HG03469 (cell line): ENCODE measurements around the gene GATC.
A peak's percentile ranks its signal among the peaks of the same experiment; 100 is the strongest.
"Not testable (repeated sequence)": the region's sequence is repeated elsewhere in the genome, so short reads cannot be mapped to it uniquely, and the experiment has no call there.

ENCODE experiments used
- ATAC-seq: cut with Tn5 transposase; IDR thresholded peaks from one replicate; pipeline ENCODE4 v1.9.1; 2021; ENCODE audit warnings: mild to moderate bottlenecking, moderate library complexity, moderate number of reproducible peaks; ENCODE audit not compliant: unreplicated experiment

The GATC gene

DNA sequence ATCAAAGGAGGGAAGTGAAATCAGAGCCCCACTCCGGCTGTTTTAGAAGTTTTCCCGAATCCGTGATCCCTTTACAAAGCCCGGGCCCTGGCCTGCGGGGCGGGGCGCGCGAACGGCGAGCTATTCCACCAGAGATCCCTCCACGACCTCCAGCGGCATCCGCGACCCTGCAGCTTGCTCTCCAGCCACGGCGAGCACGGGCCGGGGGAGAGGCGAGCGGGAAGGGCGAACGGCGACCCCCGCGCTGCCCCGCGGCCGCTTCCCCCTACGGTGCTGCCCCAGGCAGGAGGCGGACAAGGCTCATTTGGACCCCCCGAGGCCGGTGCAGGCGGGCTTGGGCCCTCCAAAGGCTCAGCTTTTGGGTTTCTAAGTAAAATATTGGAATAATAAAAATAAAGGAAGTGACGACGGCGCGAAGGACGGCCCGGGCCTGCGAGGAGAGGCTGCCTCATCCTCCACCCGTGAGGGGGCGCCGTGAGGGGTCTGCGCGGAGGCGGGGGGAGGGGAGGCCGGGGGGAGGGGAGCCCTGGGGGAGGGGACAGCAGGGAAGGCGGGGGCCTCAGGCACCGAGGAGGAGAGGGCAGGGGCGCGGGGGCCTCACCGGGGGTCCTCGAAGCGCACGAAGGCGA, 22.7 kb downstream of the GATC start:
- ATAC-seq, result no peak

DNA sequence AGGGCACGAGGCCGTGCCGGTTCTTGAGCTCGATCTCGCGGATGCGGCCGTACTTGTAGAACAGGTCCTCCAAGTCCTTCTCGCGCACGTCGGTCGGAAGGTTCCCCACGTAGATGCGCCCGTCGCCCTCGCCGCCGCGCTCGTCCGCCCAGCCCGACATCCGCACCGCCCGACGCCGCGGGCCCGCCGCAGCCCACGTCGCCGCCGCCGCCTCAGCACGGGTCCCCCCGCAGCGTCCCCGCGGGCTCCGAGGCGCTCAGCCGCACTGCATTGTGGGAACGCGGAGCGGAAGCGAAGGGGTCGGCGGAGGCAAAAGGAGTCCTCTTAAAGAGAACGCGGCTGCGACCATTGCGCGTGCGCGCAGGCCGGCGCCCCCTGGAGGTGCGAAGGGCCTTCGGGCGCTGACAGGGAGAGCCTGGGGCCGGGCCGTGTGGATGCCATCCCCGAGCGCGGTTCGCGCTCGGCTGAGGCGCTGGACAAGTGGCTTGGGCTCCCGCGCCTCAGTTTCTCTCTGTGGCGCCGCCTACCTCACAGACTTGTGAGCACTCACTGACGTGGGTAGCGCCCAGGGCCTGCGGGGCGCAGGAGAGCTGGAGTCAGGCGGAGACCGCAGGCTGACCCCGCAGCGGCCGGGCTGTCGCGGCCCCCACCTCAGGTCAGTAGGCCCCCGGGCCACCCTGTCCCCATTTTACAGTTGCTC, 23.4 kb downstream of the GATC start, which contains the start of gene SRSF9:
Gene SRSF9, minus strand, starts transcription at position 299 of the 700 bp plus-strand sequence. Its CDS starts 139 bp downstream, at position 160.
- peak; percentile 56 for ATAC-seq

DNA sequence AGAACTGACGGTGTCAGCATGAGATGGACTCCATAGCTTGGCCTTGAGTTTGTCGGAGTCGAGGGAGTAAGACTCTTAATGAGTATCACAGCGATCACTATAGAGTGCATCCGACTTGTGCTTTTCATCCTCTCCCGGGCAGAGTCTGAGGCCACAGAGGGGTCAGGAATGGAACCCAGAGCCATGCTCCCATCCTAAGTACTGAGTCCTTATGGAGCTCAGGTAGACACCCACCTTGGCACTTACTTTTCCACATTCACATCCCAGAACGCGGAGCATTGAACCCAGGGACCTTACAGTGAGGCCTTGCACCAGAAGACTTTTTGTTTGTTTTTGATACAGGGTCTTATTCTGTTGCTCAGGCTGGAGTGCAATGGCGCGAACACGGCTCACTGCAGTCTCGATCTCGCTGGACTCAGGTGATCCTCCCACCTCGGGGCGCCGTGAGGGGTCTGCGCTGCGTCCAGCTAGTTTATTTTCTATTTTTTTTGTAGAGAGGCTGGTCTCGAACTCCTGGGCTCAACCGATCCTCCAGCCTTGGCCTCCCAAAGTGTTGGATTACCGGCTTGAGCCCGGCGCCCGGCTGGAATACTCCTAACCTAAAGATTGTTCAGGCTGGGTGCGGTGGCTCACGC, 24.0 kb downstream of the GATC start:
- peak; percentile 4 for ATAC-seq

- ATAC-seq, result no peak
These were observed 26.3 kb downstream of the GATC start for GRCh38 chr12:120472521-120472920.

DNA sequence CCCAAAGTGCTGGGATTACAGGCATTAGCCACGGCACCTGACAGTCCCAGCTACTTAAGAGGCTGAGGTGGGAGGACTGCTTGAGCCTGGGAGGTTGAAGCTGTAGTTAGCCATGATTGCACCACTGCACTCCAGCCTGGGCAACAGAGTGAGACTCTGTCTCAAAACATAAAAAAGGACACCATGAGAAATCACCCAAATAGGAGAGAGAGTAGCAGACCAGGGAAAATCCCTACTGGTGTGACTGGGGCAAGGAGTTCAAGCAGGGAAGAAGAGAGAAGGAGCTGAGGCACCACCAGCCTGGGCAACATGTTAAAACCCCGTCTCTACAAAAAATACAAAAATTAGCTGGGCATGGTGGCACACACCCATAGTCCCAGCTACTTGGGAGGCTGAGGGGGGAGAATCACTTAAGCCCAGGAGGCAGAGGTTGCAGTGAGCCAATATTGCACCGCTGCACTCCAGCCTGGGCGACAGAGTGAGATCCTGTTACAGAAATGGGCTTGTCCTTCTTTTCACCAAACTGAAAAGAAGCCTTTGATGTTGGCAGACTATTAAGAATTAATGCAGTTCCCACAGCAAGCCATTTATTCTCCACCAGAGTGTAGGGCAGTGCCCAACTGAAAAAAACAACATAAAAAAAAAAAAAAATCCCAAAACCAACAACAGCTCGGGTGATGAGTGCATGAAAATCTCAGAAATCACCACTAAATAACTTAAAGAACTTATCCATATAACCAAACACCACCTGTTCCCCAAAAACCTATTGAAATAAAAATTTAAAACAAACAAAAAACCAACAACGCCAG, 27.8 kb downstream of the GATC start:
- ATAC-seq, result no peak

DNA sequence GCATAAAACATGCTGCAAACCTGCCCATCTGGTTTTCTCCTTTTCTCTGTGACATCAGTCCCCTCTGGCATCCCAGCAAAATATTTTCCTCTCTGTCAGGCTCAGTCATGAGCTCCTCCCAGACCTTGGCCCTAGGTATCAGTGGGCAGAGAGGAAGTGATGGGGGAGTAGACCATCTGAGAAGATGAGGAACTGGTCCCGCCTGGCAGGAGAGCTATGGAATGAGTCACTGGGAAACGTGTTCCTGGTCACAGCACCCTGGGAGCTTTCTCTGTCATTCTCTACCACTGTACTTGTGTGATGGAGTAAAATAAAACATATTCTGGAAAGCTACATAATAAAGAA, 28.3 kb downstream of the GATC start:
- no peak for ATAC-seq

DNA sequence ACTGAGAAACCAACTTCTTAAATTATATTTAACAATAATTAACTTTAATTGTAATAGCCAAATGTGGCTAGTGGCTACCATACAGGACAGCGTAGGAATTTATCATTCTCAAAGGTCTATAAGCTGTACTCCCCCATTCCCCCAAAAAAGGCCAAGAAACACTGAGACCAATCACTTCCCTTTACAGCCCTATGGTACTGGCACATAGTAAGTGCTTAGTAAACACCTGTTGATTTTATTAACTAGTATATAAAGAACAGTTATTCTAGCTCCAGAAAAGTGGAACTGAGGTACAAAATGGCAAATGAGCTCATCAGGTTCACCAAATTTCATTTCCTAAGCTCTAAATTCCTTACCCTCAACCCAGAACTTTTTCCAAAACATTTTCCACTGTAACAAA, 29.4 kb downstream of the GATC start:
- no peak for ATAC-seq

DNA sequence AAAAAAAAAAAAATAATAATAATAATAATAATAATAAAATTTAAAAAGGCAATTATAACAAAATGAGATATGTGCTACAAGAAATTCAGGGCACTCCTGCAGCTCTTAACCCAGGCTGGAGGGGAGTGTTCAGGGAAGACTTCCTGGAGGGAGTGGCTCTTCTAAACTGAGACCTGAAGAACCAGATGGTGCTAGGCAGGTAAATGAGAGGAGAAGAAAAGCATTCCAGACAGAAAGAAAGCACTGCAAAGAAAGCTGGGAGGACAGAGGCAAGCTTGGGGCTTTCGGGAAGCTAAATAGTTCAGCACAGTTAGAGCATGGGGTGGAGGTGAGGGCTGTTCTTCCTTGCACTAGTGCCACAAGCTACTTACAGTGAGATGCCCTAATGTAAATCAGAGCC, 33.2 kb downstream of the GATC start:
- no peak for ATAC-seq

DNA sequence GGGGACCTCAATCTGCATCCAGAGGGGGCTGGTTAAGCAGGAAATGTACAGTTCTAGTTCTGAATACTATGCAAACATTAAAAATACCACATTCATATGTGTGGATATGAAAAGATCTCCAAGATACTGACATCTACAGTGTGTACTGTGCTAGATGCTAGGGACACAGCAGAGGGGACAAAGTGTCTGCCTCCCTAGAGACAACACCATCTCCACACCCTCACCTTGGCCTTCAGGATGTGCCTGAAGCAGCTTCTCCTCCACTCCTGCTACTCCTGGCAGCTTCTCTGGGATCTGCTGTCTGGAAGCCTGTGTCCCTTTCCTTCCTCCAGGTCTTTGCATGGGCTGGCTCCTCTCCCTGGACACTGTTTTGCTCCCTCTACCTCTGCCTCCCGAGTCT, 34.0 kb downstream of the GATC start:
- no peak for ATAC-seq

- ATAC-seq, result no peak
These were observed 35.0 kb downstream of the GATC start for GRCh38 chr12:120481022-120481767.

DNA sequence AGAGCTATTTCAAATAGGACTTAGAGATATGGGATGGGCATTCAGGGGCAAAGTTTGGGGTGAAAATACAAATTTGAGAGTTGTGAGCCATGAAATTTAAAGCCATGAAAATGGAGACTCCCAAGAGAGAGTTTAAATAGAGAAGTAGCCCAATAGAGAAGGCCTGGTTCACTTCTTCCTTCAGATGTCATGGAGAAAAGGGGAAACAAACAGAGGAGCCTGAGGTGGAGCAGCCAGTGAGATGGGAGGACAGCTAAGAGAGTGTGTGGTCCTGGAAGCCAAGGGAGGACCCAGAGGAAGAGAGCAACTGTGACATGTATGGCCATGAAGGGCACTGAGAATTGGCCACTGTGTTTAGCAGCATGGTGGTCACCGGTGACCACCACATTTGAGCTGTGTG, 37.4 kb downstream of the GATC start:
- no peak for ATAC-seq

DNA sequence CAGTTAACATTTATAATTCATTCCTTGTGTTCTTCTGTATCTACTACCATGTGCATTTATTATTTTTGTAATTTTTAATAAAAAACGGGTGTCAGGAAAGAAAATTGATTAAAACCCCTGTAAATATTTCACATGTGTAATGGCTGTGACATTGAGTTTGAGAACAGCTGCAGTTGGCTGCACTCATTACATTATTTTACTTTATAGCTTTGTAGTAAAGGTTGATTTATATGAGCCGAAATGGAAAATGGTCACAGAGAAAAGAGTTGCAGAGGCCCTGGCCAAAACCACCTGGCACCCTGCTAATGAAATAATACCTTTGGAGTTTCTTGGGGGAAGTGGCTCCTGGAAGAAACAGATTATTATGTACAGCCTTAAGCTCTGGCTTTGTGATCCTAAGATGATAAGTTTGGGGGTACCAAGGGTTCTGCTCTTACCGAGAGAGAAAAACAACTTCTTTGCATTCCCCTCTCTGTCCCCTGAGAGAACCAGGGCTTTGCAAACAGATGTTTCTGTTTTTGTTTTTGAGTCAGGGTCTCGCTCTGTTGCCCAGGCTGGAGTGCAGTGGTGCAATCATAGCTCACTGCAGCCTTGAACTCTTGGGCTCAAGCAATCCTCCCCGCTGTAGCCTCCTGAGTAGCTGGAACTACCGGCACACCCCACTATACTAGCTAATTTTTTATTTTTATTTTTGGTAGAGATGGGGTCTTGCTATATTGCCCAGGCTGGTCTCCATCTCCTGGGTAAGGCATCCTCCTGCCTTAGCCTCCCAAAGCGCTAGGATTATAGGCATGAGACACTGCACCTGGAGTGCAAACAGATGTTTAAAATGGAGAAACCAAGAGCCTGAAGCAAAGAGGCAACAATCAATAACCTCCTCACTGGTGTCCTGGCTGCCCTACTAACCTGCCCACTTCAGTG, 40.0 kb downstream of the GATC start:
- ATAC-seq, result no peak

- ATAC-seq, result not testable (repeated sequence)
These were observed 41.3 kb downstream of the GATC start for GRCh38 chr12:120487552-120487951.

GRCh38 chr12:120488057-120488640, 41.9 kb downstream of the GATC start:
- ATAC-seq, result no peak

GRCh38 chr12:120489018-120489417, 42.8 kb downstream of the GATC start:
- ATAC-seq, result no peak

DNA sequence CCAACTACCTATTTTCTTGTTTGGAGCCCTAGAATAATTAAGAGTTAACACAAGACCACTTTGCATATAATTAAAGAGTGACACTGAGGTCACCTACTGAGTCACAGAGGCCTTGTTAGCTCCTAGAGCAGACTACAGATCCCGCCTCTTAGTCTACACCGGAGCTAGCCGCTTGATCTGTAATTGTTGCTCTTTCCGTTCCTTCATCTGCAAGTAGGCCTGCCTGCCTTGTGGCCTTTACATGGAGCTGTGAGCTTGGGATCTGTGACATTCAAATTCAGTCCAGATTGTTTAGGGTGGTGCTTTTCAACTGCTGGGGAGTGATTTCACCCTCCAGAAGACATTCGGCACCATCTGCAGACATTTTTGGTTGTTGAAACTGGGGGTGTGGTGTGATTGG, 44.1 kb downstream of the GATC start:
- ATAC-seq, result no peak

DNA sequence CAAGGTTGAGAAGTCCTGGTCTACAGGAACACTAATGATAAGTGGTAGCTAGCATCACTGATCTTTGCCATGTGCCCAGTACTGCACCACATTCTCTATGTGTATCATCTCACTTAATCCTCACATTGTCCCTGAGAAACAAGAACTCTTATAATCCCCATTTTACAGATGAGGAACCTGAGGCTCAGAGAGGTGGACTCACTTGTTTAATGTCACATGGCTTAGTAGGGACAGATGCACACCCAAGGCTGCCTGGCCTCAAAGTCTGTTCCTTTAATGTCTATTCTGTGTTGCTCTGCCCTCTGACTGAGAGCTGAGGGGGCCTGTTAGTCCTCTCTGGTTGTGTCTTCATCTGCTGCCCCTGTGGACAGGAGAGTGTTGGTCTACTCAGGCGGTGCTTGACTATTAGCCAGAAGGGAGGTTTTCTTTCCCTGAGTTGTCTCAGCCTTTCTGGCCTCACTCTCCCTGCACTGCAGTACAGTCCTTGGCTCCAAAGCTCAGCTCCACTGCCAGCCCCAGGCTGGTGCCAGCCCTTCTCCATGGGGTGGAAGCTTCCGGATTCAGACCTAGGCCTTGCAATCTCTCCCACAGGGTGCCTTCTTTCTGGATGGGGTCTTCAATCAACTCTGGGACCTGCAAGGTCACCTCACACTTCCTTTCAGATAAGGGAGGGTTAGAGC, 44.7 kb downstream of the GATC start:
- no peak for ATAC-seq

DNA sequence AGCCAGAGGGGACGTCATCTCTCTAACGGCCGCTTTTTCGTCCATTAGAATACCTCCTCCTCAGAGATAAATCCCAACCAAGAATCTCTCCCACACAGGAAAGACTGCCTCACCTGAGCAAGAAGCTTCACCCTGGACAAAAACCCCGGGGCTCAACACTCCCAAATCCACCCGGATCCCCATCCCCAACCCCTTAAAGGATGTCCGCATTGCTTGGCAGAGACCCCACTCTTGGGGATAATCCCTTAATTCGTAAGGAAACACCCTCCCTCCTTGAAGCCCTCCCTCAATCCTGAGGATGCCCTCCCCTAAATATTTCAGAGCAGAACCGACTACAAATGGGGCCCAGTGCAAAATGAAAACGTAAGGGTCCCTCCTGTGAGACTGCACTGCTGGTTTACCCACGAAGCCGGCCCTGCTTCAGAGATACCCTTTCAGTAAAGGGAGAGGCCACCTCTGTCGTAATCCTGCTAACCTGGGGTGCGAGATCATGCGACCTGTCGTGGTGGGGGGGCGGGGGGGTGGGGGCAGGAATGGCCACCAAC, 49.0 kb downstream of the GATC start:
- ATAC-seq, result no peak
